NCI-H1092 (cell line): ENCODE measurements around the gene ANKRD2.
"Not testable (repeated sequence)": the region's sequence is repeated elsewhere in the genome, so short reads cannot be mapped to it uniquely, and the experiment has no call there.

Experiments used
- DNase-seq: peaks from one replicate; lab custom pipeline; 2025; lab: John Stamatoyannopoulos, UW

ANKRD2 gene

DNA sequence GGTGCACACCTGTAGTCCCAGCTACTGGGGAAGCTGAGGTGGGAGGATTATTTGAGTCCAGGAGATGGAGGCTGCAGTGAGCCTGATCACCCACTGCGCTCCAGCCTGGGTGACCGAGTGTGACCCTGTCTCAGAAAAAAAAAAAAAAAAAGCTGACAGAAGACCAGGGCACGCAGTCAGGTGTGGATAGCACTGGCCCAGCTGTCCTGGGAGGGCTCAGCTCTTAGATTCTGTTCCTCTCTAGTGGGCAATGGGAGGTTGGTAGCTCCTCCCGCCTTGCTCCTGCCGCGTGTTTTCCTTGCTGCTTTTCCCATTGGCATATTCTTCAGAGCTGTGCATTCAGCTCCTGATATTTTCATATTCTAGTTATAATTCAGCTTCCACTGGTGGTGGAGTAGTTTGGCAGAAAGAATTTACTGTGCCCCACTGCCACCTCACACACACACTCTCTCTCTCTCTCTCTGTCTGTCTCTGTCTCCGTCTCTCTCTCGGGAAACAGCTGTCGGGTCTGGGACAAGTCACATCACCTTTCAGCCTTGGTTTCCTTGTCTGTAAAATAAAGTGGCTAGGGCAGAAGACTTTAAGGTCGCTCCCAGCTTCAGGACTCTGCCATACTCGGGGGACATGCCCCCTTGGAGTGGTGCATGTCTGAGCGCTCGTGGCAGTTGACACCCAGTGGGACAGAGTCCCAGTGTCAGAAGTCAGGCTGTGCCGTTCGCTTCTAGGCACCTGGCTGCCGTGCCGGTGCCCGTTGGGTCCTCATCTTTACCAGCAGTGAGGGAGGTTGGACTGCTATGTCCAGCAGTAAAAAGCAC is 25.9 kb upstream of the ANKRD2 start:
- no peak for DNase-seq

DNA sequence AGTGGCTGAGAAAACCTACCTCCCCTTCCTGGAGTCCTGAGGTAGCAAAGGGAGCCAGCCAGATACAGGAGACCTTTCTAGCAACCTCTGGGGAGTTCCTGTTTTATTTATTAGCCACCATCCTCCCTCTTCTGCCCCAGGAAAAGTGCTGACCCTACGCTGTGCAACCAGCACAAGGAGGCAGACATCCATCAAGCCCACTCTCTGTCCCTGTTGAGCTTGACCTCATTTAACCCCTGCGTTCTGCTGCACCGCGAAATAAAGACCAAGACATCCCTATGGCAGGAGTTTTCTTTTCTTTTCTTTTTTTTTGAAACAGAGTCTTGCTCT is 25.3 kb upstream of the ANKRD2 start:
- DNase-seq = no peak

DNA sequence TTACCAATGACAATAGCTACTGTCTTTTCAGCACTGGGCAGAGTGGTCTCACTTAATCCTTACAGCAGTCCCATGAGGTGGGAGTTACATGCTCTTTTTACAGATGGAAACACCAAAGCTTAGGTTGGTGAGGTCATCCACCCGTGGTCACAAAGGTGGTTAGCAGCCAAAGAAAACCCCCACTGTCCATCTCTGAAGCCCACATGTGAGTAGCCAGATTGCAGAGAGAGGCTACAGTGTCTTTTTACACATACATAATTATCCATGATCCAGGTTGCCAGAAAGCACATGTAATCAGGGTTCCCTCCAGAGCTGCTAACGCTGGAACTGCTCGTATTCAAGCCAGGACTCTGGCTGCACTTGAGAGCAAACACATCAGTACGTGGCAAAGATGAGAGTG is 24.6 kb upstream of the ANKRD2 start:
- DNase-seq = no peak

GRCh38 chr10:97548828-97549455 is 23.6 kb upstream of the ANKRD2 start:
- DNase-seq = no peak

DNA sequence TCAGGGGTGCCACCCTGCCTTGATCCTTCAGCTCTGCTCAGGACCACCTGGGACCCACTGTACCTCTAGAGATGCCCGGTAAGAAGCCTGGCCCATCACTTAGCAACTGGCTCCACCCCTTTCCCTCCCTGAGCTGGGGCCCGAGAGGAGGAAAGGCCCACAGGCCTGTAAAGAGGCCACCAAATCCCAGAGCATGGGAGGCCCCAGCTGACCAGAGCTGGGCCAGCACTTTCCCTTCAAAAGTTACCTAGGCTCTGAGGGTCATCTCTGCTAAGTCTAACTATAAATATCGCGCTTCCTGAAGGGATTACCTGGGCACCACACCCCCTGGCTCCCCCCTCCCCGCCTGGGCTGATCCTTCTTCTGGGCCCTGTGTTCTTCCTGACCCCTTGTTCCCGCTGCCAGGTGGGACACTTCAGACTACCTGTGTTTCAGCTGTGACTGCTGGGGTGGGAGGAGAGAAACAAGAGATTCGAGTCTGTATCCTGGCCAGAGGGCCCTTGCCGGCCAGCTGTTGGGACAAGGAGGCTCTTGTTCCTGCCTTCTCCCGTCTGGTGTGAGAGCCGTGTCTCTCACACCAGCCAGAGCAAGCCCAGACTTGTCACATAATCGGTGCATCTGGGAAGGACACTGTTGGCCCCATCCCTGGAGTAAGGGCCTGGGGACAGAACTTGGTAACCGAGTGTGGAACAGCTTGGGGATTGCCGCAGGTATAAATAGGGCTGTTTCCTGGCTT is 22.8 kb upstream of the ANKRD2 start:
- DNase-seq = no peak

DNA sequence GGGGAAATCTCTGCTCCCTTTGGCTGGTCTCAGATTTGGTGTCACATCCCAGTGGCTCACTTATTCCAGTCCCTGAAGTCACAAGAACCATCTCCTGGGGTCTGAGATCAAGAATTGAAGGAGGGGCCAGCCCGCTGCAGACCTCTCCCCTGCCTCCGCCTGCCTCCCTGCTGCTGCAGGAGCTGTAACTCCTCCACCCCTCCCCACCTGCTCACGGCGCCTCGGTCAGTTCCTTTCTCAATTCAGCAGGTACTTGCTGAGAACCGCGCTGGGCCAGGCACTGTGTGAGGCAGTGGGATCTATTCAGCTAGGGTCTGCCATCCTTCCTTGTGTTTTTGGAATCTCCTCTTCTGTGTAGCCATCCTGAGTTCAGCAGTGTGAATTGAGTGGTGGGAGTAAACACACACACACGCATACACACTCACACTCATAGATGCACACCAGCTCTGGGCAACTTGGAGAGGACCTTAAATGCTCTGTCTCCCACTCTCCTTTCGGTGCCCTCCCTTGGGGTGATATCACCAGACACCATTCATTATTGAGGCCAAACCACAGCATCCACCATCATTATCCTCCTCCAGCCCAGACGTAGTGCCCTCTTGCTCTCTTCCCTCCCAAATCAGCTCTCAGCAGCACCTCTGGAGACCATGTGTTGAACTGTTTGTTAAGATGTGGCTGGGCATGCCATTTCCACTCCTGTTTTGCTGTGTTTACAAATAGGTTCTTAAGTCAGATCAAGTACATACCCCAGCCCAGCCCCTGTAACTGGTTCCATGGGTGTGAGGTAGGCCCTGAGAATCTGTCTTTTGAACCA is 22.0 kb upstream of the ANKRD2 start:
- no peak for DNase-seq

- DNase-seq = no peak
Observed at GRCh38 chr10:97551271-97551670, 21.3 kb upstream of the ANKRD2 start.

DNA sequence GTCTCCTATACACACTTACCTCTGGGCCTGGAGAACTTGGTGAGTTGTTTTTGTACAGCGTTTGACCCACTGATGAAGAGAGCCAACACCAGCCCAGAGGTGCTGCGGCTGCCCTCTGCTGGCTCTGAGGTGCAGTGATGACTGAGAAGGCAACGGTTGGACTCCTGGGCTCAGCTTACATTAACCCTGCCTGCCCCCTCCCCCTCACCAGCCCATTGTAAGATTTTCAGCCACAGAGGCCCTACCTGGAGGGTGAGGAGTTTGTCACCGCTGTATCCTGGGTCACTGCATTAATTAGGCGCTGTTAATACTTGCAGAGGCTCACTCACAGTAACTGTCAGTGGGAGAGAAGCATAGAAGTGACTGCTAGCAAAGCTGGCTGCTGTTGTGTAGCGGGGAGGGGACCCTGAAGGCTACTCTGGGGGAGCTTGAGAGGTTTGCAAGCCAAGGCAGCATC is 19.0 kb upstream of the ANKRD2 start:
- no peak for DNase-seq

DNA sequence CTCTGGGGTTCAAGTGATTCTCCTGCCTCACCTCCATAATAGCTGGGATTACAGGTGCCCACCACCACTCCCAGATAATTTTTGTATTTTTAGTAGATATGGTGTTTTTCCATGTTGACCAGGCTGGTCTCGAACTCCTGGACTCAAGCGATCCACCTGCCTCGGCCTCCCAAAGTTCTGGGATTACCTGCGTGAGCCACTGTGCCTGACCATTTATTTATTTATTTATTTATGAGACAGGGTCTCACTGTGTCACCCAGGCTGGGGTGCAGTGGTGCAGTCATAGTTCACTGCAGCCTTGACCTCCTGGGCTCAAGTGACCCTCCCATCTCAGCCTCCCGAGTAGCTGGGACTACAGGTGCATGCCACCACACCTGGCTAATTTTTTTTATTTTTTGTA is 18.2 kb upstream of the ANKRD2 start:
- DNase-seq = not testable (repeated sequence)

GRCh38 chr10:97555541-97555940 is 17.0 kb upstream of the ANKRD2 start:
- DNase-seq = not testable (repeated sequence)

DNA sequence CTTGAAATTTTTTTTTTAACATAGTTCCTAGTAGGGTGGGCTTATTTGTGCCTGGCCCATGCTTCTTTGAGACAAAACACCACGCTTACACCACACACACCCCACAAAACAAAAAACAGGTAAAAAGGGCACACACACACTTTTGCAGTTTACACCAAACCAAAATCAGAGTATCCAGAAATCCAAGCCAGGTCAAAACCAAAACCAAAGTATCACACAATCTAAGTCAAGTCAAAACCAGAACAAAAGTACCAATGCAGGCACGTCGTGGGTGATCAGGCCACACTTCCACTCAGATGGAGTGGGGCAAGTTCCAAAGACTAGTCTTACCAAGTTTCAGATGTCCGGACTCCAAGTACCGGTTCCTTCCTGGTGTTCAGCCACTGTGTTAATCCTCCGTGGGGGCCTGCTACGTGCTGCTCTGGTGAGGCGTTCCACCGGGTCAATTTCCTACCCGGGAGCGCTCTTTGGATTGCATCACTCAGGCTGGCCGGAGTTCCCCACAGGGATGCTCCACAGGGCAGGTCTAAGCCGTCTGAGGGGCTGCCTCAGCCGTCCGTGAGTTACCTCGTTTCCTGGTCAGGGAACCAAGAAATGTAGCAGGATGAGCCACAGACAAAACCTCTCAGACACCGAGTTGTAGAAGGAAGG is 11.7 kb upstream of the ANKRD2 start:
- DNase-seq = not testable (repeated sequence)

- DNase-seq = not testable (repeated sequence)
Observed at GRCh38 chr10:97561386-97562077, 11.0 kb upstream of the ANKRD2 start.

DNA sequence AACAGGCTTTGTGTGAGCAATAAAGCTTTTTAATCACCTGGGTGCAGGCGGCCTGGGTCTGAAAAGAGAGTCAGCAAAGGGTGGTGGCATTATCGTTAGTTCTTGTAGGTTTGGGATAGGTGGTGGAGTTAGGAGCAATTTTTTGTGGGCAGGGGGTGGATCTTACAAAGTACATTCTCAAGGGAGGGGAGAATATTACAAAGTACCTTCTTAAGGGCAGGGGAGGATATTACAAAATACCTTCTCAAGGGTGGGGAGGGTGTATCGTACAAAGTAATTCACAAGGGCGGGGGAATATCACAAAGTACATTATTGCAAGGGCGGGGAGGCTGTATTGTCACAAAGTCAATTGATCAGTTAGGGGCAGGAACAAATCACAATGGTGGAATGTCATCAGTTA is 10.2 kb upstream of the ANKRD2 start:
- DNase-seq = not testable (repeated sequence)

DNA sequence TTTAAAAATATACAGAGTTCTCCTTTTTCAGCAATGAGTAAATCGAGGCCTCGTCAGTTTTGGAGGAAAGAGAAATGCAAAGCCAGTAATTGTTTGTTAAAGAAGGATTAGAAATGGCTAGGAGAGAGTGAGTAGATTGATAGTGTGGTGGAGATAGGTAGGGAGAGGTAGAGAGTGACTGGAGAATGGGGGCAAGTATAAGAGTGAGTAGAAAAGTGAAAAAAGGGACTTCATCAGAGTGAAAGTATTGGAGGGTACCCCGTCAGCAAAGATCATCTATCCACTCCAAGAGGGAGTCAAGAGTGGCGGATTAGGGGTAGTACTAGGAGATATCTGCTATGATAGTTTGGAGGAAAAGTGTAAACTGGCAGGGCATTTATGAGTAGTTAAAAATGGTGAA is 9.2 kb upstream of the ANKRD2 start:
- no peak for DNase-seq

DNA sequence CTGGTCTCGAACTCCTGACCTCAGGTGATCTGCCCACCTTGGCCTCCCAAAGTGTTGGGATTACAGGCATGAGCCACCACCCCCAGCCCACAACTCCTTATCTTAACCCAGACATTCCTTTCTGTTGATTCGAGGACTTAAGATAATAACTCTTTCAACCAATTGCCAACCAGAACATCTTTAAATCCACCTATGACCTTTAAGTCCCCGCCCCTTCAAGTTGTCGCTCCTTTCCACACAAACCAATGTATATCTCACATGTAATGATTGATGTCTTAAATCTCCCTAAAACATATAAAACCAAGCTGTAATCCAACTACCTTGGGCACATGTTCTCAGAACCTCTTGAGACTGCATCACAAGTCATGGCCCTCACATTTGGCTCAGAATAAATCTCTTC is 7.8 kb upstream of the ANKRD2 start:
- DNase-seq = no peak

DNA sequence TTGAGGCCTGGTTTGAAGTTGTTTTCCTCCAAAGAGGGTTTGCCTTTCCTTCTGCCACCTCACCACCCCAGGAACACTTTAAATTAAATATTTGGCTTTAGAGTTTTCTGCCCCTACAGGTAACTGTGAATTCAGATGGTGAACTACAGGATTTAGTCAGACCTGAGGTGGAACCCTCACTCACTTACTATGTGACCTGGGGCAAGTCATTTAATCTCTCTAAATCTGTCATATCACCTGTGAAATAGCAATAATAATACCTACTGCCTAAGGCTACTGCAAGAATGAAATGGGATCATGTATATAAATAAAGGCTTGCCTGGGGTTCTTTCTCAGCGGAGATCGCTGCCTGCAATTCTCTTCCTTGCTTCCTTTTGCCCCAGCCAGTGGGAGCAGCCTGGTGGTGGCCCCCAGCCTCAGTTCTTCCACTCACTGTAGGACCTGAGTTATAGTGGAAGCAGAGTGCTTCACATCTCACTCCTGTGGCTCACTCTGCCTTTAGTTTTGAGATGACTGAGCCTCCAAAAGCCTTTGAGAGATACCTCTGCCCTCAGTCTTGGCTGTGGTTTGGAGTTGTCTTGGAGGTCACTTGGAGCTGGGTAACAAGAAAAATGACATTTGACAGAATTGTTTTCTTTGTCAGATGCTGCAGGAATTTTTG is 6.1 kb upstream of the ANKRD2 start:
- DNase-seq = no peak

DNA sequence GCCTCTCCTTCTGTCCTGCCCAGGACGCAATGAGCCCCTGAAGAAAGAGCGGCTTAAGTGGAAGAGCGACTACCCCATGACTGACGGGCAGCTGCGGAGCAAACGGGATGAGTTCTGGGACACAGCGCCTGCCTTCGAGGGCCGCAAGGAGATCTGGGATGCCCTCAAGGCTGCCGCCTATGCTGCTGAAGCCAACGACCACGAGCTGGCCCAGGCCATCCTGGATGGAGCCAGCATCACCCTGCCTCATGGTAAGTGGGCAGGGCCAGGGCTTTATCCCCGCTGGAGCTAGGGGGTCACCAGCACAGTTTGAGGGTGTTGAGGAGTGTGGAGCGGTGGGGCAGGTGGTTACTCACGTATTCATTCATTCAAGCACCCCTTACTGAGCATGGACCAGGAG is 4.7 kb upstream of the ANKRD2 start:
- DNase-seq = no peak

- no peak for DNase-seq
Observed at GRCh38 chr10:97570146-97570788, 2.3 kb upstream of the ANKRD2 start.

DNA sequence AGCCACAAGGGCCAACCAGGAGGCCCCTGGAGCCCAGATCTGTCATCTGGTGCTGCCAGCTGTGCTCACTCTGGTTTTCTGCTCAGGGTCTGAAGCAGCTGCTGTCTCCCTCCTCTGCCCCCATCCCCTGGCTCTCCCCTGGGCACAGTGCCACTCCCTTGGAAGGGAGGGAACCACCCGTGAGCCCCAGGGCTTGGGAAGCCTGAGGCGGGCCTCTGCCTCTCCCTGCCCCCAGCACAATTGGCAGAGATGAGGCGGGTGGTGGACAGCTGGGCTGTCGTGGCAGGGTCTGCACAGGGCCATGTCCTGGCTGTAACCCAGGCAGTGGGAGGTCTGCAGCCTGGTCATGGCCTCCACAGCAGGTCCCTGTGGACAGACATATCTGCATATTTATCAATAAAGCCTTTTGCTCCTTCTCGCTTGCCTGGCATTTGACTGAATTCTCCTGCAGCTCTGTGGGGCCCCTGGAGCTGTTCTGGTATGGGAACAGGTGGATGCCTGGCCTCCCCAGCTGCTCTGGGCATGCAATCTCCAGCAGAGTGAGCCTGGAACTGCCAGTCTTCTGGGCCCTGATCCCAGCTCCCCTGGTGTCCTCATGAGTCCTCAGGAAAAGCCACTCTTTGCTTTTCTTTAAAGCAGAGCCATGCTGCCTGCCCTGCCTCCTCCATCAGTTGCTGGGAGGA is 1.6 kb upstream of the ANKRD2 start:
- DNase-seq = no peak
